Activated CD4-positive, alpha-beta T cell treated with anti-CD3 and anti-CD28 coated beads for 36 hours (primary cell): Measurements from ENCODE around the gene PDYN. TPM values are rescaled to one million over a fixed set of nuclear protein-coding genes. Genes with fewer than 3 reads are reported as not detected.

Experiments
- ATAC-seq: fragments of 200-7000 bp; cut with Tn5 transposase; one replicate; pipeline ENCODE4 v1.10.0; 2021; ENCODE audit warnings: mild to moderate bottlenecking, moderate library complexity
- CTCF ChIA-PET: fragments of 350-600 bp; sonication (Branson Sonifier 250); formaldehyde crosslinking; loops from one replicate; lab custom pipeline; 2021; ENCODE audit warnings: antibody characterized with exemption; lab: Charles Lee
- POLR2A ChIA-PET: fragments of 350-600 bp; sonication (Branson Sonifier 250); formaldehyde crosslinking; loops from one replicate; lab custom pipeline; 2021; ENCODE audit warnings: antibody characterized with exemption, inconsistent platforms; lab: Charles Lee
- DNase-seq: peaks from one replicate; pipeline ENCODE4 v3.0.0-alpha.2; 2020
- H3K27ac Mint-ChIP-seq: one replicate; pipeline ENCODE4 v1.8.0; 2021; ENCODE audit warnings: mixed read lengths
- H3K27me3 Mint-ChIP-seq: one replicate; pipeline ENCODE4 v1.8.0; 2021; ENCODE audit warnings: mixed read lengths
- H3K36me3 Mint-ChIP-seq: one replicate; pipeline ENCODE4 v1.8.0; 2021; ENCODE audit warnings: low read depth, mixed read lengths
- H3K4me1 Mint-ChIP-seq: one replicate; pipeline ENCODE4 v1.8.0; 2021; ENCODE audit warnings: mixed read lengths
- H3K4me3 Mint-ChIP-seq: one replicate; pipeline ENCODE4 v1.8.0; 2021; ENCODE audit warnings: mild to moderate bottlenecking, moderate library complexity, mixed read lengths
- H3K9me3 Mint-ChIP-seq: one replicate; pipeline ENCODE4 v1.8.0; 2021; ENCODE audit warnings: low read depth, mixed read lengths
- intact Hi-C, 2 experiments: fragments of 100-400 bp; cut with DNase I in 1 of 2; cut with micrococcal nuclease in 1 of 2; formaldehyde crosslinking; loops; one replicate each; pipeline versions ENCODE4 v1.14.2 to v1.15.1; 2022 to 2024; cut with DNase I, micrococcal nuclease
- total RNA-seq, 2 experiments: library from RNA; stranded (reverse); gene quantifications; one replicate each; pipeline ENCODE4 v1.2.3, GENCODE V29; 2021

The PDYN gene
- total RNA-seq, 2 experiments from 2014 or later = not detected

DNA sequence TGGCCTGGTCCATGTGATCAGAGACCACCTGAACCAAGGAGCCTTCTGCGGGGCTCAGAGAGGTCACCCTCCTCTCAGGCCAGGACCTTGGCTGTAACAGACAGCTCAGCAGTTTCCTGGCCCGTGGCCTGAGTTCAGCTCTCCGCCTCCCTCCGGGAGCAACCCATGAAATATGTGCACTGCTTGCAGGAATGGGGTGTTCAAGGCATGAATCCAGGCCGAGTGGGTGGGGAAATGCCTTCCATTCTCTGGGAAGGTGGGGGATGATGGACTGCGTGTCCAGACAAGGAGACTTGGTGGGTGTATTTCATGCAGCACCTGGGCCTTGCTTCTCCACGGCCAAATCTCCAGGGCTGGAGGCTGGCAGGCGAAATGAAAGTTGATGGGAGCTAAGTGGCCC, 52.6 kb downstream of the PDYN start:
- Mint-ChIP-seq H3K4me3 (no peak overlapping the region), H3K4me1 (no peaks in the 10 kb centered on the region), H3K9me3 (no peaks in the 10 kb centered on the region), H3K27me3 (peaks cover 18% of the 10 kb centered on the region), H3K36me3 (no peaks in the 10 kb centered on the region), H3K27ac (no peak overlapping the region)
- ChIA-PET POLR2A (no interaction called here), CTCF (interaction anchor here (0.6 kb wide), 1 partner anchor 43 kb away, joined by 3 read pairs; no protein-coding TSS in a partner anchor)
- DNase-seq (no peak), ATAC-seq (no peak)
- intact Hi-C loops = no loop called here

DNA sequence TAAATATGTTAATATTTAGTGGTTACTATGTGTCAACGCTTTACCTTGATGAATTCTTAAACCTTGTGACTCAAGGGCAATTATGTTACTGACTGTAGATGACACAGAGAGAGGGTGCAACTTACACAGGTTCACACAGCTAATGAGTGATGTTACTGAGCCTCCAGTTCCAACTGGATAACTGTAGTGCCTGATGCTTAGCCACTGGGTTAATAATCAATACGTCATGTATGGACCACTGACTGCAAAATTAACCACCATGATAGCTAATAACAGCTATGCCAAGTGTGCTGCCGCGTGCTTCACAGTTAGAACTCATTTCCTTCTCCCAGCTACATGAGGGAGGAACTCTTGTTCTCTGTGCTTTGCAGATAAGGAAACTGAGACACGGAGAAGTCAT, 53.3 kb downstream of the PDYN start:
- CTCF ChIA-PET = no interaction called here
- no peaks in the 10 kb centered on the region for H3K4me1 Mint-ChIP-seq
- no peak overlapping the region for H3K4me3 Mint-ChIP-seq
- no peak for DNase-seq
- no peaks in the 10 kb centered on the region for H3K36me3 Mint-ChIP-seq
- ATAC-seq = no peak
- no peak overlapping the region for H3K27ac Mint-ChIP-seq
- intact Hi-C loops = no loop called here
- H3K9me3 Mint-ChIP-seq = no peaks in the 10 kb centered on the region
- peaks cover 15% of the 10 kb centered on the region for H3K27me3 Mint-ChIP-seq
- POLR2A ChIA-PET = no interaction called here

DNA sequence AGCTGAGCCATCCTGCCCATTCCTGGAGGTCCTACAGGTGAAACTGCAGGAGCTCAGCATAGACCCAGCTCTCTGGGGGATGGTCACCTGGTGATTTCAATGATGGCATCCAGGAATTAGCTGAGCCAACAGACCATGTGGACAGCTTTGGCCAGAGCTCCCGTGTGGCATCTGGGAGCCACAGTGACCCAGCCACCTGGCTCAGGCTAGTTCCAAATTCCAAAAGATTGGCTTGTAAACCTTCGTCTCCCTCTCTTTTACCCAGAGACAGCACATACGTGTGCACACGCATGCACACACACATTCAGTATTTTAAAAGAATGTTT, 54.6 kb downstream of the PDYN start:
- no peak overlapping the region for H3K4me3 Mint-ChIP-seq
- intact Hi-C loops = no loop called here
- ATAC-seq = no peak

DNA sequence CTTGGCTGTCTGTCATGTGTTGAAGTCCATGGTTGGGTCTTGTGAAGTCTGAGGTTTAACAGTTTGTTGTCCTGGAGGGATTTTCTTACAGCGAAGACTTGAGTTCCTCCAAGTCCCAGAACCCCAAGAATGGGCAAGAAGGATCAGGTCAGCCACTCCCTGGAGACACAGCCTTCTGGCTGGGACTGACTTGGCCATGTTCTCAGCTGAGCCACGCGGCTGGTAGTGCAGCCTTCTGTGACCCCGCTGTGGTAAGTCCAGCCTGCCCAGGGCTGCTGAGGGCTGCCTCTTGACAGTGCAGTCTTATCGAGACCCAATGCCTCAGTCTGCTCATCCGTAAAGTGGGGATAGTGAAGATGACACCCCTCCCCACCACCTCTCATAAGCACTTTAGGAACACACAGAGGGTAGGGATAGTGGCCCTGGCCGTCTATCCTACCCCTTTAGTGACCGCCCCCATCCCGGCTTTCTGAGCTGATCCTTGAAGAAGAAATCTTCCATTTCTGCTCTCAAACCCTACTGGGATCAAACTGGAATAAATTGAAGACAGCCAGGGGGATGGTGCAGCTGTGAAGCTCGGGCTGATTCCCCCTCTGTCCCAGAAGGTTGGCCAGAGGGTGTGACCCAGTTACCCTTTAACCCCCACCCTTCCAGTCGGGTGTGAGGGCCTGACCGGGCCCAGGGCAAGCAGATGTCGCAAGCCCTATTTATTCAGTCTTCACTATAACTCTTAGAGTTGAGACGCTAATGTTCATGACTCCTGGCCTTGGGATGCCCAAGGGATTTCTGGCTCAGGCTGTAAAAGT, 55.2 kb downstream of the PDYN start:
- intact Hi-C loops = no loop called here
- no peaks in the 10 kb centered on the region for H3K36me3 Mint-ChIP-seq
- H3K9me3 Mint-ChIP-seq = no peaks in the 10 kb centered on the region
- ChIA-PET POLR2A (no interaction called here), CTCF (interaction anchor here (0.9 to 1.1 kb wide), 2 partner anchors 14 kb away, joined by 4 to 5 read pairs; no protein-coding TSS in a partner anchor)
- H3K27ac Mint-ChIP-seq = no peak overlapping the region
- ATAC-seq = no peak
- H3K4me1 Mint-ChIP-seq = no peaks in the 10 kb centered on the region
- no peak for DNase-seq
- H3K27me3 Mint-ChIP-seq = peaks cover 9% of the 10 kb centered on the region
- H3K4me3 Mint-ChIP-seq = no peak overlapping the region

More for the DNA sequence above, 54.6 kb downstream of the PDYN start:
- no peak for DNase-seq
- ChIA-PET CTCF (interaction anchor here (0.9 to 1.1 kb wide), 2 partner anchors 13 to 15 kb away, joined by 4 to 5 read pairs; no protein-coding TSS in a partner anchor), POLR2A (no interaction called here)
- Mint-ChIP-seq H3K9me3 (no peaks in the 10 kb centered on the region), H3K36me3 (no peaks in the 10 kb centered on the region), H3K27ac (no peak overlapping the region), H3K27me3 (peaks cover 9% of the 10 kb centered on the region), H3K4me1 (no peaks in the 10 kb centered on the region)

DNA sequence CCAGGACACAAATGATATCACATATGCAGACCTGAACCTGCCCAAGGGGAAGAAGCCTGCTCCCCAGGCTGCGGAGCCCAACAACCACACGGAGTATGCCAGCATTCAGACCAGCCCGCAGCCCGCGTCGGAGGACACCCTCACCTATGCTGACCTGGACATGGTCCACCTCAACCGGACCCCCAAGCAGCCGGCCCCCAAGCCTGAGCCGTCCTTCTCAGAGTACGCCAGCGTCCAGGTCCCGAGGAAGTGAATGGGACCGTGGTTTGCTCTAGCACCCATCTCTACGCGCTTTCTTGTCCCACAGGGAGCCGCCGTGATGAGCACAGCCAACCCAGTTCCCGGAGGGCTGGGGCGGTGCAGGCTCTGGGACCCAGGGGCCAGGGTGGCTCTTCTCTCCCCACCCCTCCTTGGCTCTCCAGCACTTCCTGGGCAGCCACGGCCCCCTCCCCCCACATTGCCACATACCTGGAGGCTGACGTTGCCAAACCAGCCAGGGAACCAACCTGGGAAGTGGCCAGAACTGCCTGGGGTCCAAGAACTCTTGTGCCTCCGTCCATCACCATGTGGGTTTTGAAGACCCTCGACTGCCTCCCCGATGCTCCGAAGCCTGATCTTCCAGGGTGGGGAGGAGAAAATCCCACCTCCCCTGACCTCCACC, 56.4 kb downstream of the PDYN start:
- Mint-ChIP-seq H3K36me3 (no peaks in the 10 kb centered on the region), H3K4me3 (no peak overlapping the region), H3K27ac (no peak overlapping the region), H3K9me3 (no peaks in the 10 kb centered on the region), H3K27me3 (peaks cover 7% of the 10 kb centered on the region), H3K4me1 (no peaks in the 10 kb centered on the region)
- ChIA-PET CTCF (no interaction called here), POLR2A (no interaction called here)
- intact Hi-C loops = no loop called here
- DNase-seq = no peak
- no peak for ATAC-seq

DNA sequence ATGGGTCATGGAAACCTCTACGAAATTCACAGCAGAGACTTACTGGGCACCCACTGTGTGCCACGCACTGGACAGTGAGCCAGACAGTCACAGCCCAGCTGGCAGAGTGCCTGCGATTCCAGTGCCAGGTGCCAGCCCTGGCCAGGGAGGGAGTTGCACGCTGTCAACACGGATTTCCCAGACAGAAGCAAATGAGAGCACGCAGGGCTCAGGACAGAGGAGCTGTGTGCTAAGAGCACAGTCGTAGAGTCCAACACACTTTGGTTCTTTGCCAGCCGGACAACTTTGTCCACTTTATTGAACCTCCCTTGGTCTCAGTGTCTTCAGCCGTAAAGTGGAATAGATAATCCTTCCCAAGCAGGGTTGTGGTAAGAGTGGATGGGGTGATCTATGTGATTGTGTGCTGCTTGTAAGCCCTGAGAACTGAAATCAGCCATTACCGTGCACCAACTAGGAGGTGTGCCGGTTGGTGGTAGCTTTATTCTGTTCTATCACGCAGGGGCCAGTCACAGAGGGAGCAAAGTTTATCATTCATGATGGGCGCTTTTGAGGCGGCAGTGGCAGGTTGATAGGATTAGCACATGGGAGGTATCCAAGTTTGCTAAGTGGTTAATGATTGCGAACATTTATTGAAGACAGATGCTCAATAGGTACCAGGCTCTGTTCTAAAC, 58.0 kb downstream of the PDYN start:
- POLR2A ChIA-PET = no interaction called here

DNA sequence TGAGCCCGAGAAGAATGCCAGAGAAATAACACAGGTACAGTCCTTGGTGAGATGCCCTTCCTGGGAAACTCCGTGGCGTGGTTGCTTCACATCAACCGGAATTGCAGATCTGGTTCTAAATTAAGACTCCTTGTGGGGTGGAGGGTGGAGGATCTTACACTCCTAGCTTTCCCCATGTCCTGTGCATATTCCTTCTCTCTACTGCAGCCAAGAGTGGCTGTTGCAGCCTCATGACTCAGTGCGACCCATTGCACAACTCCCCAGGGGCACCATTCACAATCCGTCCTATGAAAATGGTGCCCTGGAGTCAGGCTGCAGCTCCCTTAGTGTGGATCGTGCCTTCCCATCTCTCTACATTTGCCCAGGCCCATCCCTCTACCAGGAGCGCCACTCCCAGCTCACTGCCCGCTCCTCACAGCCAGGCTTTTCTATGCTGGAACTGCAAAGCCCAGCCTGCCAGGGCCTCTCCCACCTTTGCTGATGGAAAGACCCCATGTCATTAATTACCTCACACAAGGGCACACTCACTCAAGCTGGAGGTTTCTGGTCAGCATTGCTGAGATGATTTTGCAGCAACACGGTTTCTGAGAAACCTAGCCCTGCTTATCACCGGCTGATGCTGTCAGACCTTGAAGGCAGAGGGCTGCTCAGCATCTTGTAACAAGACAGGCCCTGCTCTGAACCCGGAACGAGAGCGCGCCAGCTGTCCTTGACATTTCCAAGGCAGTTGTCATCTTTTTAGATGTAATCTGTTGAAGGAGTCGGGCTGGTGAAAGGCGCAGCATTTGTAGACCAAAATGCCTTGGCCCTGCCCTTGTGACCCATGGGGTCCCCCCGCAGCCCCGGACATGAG, 58.9 kb downstream of the PDYN start:
- intact Hi-C loops = no loop called here
- no peaks in the 10 kb centered on the region for H3K36me3 Mint-ChIP-seq
- no peak overlapping the region for H3K4me3 Mint-ChIP-seq
- H3K9me3 Mint-ChIP-seq = no peaks in the 10 kb centered on the region
- no peaks in the 10 kb centered on the region for H3K4me1 Mint-ChIP-seq
- DNase-seq = no peak
- ATAC-seq = no peak
- ChIA-PET POLR2A (no interaction called here), CTCF (interaction anchor here (0.6 kb wide), 1 partner anchor 67 kb away, joined by 5 read pairs; no protein-coding TSS in a partner anchor)
- peaks cover 19% of the 10 kb centered on the region for H3K27me3 Mint-ChIP-seq
- no peak overlapping the region for H3K27ac Mint-ChIP-seq

More for the DNA sequence above, 58.0 kb downstream of the PDYN start:
- Mint-ChIP-seq H3K4me1 (no peaks in the 10 kb centered on the region), H3K27ac (no peak overlapping the region), H3K9me3 (no peaks in the 10 kb centered on the region), H3K36me3 (no peaks in the 10 kb centered on the region), H3K4me3 (no peak overlapping the region), H3K27me3 (peaks cover 13% of the 10 kb centered on the region)
- no peak for ATAC-seq
- DNase-seq = no peak
- CTCF ChIA-PET = no interaction called here
- intact Hi-C loops = no loop called here

DNA sequence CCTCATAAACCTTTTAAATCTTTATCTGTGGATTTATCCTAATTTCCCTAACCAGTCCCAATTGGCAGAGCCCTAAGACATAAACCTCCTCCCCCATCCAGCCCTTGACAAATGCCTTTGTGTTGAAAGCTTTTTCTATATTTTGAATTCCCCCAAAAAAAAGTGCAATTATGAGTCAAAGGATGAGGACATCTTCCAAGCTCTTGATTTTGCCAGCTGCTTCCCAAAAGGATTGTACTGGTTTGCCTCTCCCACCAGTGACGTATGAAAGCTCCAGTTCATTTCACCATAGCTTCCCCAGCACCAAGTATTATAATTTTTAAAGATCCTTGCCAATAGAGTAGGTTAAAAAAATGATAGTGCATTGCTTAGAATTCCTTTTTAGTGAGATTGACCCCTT, 59.7 kb downstream of the PDYN start:
- Mint-ChIP-seq H3K9me3 (no peaks in the 10 kb centered on the region), H3K4me1 (no peaks in the 10 kb centered on the region), H3K27me3 (peaks cover 23% of the 10 kb centered on the region), H3K36me3 (no peaks in the 10 kb centered on the region), H3K27ac (no peak overlapping the region), H3K4me3 (no peak overlapping the region)
- ATAC-seq = no peak
- POLR2A ChIA-PET = no interaction called here
- DNase-seq = no peak
- CTCF ChIA-PET = interaction anchor here (0.6 kb wide), 1 partner anchor 68 kb away, joined by 5 read pairs; no protein-coding TSS in a partner anchor
- intact Hi-C loops = no loop called here

DNA sequence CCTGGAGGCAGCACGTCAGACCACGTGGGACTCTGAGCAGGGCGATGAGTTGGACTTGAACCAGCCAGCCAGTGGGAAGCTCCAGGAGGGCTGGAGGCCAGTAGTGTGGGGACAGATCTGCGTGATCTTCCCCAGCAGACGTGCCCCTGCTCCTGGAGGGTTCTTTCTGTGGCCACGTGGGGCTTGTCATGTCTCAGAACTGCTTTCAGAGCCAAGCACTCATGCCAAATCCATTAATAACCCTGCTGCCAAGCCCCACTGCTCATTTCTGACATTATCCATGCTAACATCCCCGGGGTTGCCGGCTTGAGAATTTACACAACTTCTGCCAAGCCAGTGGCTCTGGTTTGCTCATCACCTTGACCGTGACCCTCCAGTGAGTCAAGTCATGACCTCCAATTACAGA, 60.4 kb downstream of the PDYN start:
- ChIA-PET CTCF (no interaction called here), POLR2A (no interaction called here)
- DNase-seq (no peak), ATAC-seq (no peak)
- Mint-ChIP-seq H3K9me3 (no peaks in the 10 kb centered on the region), H3K36me3 (no peaks in the 10 kb centered on the region), H3K4me3 (no peak overlapping the region), H3K27me3 (peaks cover 28% of the 10 kb centered on the region), H3K4me1 (no peaks in the 10 kb centered on the region), H3K27ac (no peak overlapping the region)
- intact Hi-C loops = no loop called here

DNA sequence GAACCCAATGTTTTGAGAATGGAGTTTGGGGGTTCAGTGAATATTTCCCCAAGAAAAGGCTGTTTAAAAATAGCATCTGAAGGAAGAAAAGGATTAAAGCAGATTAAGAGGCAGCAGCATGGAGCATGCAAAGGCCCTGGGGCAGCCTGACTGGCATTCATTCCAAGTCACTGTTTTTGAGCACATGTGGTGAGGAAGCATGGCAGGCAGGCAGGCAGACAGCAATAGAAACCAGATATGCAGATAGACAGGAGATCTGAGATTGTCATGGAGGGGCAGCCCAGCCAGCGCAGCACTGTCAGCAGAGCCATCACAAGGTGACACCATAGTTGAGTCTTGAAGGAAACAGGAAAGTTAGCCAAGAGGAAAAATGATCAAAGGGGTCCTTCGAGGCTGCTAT, 60.9 kb downstream of the PDYN start:
- no peak for DNase-seq
- ChIA-PET CTCF (interaction anchor here (0.7 kb wide), 1 partner anchor 480 kb away, joined by 3 read pairs; no protein-coding TSS in a partner anchor), POLR2A (no interaction called here)
- Mint-ChIP-seq H3K36me3 (no peaks in the 10 kb centered on the region), H3K9me3 (no peaks in the 10 kb centered on the region), H3K4me3 (no peak overlapping the region), H3K27me3 (peaks cover 31% of the 10 kb centered on the region), H3K27ac (no peak overlapping the region), H3K4me1 (no peaks in the 10 kb centered on the region)
- intact Hi-C loops = no loop called here
- ATAC-seq = no peak

DNA sequence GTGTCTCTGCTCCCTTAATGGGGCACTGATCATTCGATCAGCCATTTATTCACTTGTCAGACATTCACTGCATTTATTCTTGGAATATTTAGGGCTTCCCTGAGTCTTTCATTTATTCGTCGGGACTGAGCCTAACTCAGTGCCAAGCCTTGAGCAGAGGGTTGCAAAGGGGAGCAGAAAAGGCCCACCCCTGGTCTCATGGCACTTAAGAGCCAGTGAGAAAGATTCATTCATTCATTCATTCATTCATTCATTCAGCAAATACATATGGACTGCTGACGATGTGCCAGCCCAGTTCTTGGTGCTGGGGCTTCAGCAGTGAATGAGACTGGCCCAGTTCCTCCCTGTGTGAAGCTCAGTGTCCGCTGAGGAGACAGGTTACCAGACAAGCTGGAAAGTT, 62.0 kb downstream of the PDYN start:
- no peak overlapping the region for H3K4me3 Mint-ChIP-seq
- no peaks in the 10 kb centered on the region for H3K36me3 Mint-ChIP-seq
- H3K9me3 Mint-ChIP-seq = no peaks in the 10 kb centered on the region
- no peaks in the 10 kb centered on the region for H3K4me1 Mint-ChIP-seq
- intact Hi-C loops = no loop called here
- peaks cover 31% of the 10 kb centered on the region for H3K27me3 Mint-ChIP-seq
- ATAC-seq (no peak), DNase-seq (no peak)
- ChIA-PET CTCF (no interaction called here), POLR2A (no interaction called here)
- H3K27ac Mint-ChIP-seq = no peak overlapping the region
